ENCODE measurements around the gene MARF1.
"Not testable (repeated sequence)": the region's sequence is repeated elsewhere in the genome, so short reads cannot be mapped to it uniquely, and the experiment has no call there.

MARF1 gene

DNA sequence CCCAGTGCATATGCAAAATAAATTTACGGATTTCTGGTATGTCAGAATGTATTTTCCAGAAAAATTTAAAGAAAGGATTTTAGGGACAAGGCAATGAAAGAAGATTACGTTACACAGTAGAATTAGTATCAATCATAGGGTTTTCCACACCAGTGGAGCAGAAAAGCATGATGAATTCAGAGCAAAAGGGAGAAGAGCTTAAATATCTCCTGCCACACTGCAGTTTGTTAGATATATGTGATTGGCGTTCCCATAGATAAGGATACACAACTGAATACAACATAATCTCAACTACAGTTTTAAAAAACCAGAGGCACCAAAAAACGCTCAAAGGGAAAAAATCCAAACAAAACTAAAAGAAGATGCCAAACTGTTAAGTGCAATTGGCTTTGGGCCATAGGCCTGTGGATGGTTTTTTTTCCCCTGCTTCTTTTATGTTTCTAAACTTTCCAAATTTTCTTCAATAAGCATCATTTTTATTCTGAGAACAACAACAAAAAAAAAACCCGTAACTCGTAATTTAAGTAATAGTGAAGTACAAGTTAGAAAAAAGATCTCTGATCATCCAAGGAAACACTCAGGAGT is 22.3 kb downstream of the MARF1 start:
- no peak for DNase-seq

- no peak for DNase-seq
These were observed 24.6 kb downstream of the MARF1 start for GRCh38 chr16:15618392-15618791.

GRCh38 chr16:15617901-15618300 is 25.1 kb downstream of the MARF1 start:
- no peak for DNase-seq

- no peak for DNase-seq
These were observed 26.3 kb downstream of the MARF1 start for GRCh38 chr16:15616475-15617165.

GRCh38 chr16:15616012-15616411 is 26.9 kb downstream of the MARF1 start:
- no peak for DNase-seq

DNA sequence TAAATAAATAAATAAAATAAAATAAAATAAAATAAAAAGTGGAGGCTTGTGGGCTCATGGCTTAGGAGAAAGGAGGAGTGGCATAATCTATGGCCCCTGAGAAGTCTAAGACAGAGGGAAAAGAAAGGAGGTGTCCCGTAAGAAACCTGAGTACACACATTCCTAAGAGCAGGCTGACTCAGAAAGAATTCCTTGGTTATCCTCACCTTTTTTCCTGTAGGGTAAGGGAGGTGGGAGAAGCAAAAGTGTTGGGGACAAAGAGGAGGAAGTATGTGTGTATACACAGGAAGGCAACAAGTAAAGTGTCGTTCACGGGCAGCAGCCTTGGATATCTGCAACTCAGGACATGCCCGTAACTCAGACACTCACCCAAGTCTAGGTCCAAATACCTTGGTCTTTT is 29.3 kb downstream of the MARF1 start:
- no peak for DNase-seq

DNA sequence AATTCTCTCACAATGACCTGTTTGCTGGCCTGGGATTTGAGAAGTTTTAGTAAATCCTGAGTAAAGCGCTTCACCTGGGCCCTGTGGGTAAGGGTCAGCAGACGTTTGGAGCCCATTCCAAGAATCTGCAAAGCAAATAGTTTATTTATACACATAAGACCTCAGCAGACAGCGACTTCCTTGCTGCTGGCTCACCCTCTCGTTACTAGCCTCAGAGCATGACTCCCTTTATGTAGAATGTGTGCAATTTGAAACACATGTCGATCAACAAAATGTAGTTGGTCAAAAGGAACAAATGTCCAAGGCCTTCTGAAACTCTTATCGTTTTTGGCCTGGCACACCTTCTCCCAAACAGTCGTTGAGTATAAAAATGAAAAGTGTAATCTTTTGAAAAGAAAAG is 31.3 kb downstream of the MARF1 start:
- no peak for DNase-seq

DNA sequence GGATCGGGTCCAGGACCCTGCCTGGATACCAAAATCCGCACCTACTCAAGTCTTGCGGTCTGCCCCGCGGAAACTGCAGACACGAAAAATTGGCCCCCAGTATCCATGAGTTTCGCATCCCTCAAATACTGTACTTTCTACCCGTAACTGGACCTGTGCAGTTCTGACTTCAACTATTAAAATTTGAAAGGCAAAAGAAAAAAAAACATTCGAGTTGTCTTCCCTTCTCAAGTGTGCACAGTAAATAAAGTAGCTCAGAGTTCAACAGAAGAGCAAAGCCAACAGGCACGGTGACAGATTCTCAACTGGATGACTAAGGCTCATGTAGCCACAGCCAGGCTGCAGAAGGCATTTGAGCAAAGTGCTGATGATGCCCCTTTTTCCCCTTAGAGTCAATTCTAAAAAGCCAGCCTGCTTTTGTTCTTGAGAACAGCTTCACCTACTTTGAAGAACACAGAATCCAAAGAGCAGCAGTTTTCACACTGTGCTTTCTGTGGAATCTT is 32.5 kb downstream of the MARF1 start:
- no peak for DNase-seq

GRCh38 chr16:15609286-15609649 is 33.7 kb downstream of the MARF1 start:
- DNase-seq = no peak

- no peak for DNase-seq
These were observed 34.3 kb downstream of the MARF1 start for GRCh38 chr16:15608398-15609285.

DNA sequence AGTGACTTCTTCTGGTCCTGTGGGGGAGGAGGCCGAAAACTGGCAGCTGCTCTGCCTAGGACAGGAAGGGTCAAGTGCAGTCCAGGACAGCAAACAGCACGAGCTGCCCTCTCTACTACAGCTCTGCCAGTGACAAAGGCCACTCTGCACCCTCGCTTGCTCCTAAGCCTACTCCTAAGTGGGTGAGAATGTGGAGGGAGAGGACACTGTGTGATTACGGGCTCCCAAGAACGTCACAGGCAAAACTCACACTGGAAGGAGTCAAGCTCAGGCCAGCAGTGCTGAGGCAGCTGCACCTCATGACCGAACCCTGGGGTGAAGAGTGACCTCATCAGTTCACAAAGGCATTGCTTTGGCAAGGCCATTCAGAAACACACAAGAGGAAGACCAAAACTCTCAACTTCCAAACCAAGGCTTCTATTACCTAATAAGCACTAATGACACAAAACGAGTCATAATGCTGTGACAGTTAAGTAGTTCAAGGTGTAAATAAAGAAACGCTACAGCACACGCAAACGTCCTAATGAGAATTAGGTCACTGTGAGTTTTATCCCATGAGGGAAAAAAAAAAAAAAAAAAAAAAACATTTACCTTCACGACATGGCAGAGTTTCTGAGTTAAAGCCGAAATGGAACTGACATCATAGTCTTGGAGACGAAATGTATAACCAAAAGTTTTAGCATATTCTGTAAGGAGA is 35.1 kb downstream of the MARF1 start:
- no peak for DNase-seq

DNA sequence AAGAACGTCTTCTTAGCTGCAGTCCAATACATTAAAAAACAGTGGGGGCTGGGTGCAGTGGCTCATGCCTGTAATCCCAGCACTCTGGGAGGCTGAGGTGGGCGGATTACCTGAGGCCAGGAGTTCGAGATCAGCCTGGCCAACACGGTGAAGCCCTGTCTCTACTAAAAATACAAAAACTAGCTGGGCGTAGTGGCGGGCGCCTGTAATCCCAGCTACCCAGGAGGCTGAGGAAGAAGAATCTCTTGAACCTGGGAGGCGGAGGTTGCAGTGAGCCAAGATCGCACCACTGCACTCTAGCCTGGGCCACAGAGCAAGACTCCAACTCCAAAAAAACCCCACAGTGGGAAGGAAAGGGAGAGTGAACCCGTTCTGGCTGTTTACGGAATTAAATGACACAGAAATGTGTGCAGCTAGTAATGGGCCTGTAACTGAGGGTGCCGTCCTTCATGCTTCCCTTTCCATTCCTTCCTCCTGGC is 35.7 kb downstream of the MARF1 start:
- DNase-seq = not testable (repeated sequence)

GRCh38 chr16:15606518-15607220 is 36.3 kb downstream of the MARF1 start:
- DNase-seq = no peak

GRCh38 chr16:15605839-15606517 is 37.0 kb downstream of the MARF1 start:
- no peak for DNase-seq

- DNase-seq = no peak
These were observed 38.2 kb downstream of the MARF1 start for GRCh38 chr16:15604460-15605440.

- DNase-seq = no peak
These were observed 40.5 kb downstream of the MARF1 start for GRCh38 chr16:15602285-15603044.

DNA sequence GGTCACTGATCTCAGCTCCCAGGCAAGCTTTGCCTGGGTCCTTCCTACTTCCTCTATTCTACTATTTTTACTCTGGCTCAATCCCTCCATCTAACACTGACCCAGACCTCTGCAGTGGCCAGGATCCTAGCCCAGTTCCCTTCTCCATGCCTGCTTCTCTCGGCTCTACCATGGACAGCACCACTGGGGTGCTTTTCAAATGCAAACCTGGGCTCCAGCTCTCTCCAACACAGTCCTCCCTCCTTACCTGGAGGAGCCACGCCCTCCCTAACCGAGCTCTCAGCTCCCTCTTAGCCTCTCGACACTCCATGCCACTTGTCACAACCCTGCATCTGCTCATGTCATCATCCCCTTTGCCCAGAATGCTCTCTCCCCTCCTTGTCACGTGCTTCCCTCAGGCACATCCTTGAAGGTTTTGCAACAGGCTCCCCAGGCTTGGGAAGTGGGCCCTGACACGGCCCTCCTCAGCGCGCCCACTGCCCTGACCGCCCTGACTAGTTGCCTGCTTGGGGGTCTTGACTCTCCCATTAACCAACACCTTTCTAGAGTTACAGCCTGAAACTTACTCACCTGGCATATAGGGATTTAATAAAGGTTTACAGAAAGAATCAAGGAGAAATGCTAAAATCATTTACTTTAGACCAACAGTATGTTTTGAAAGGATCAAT is 41.6 kb downstream of the MARF1 start:
- no peak for DNase-seq

DNA sequence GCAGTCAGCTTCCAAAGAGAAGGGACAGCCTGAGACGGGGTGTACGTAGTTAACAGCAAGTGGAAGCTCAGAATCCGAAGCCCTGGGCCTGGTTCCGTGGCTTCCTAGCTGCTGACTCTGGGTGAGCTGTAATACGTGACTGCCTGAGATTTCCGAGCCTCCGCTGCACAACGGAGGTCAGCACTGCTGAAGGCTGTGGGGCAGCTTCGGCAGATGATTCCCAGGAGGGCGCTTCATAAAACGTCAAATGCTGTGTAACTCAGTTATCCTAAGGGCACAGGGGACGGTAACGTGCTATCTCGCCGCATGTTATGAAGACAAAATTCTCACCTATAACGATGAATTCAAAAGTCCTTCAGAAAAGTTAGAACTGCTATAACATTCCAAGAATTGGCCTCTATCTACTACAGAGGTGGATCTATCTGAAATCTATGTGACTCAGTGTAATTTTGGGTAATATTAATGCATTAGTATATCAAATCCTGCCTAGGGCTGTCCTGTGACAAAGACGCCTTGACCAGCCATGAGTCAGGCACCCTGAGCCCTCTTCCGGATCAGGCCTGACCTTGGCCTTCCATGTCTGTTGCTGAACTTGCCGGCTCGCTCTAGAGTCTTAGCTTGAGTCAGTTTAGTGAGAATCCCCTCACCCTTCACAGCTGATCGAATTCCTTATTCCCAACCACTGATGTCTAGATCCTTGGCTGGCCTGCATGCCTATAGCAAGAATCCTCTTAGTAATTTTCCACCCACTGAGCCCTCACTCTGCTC is 43.5 kb downstream of the MARF1 start:
- no peak for DNase-seq

All from stimulated activated CD4-positive, alpha-beta T cell treated with anti-CD3 and anti-CD28 coated beads, Interleukin-4, amount 100 ng/mL, for 24 hours (primary cell).